GM18511 (cell line): ENCODE measurements around the gene PARL.
"Not testable (repeated sequence)": the region's sequence is repeated elsewhere in the genome, so short reads cannot be mapped to it uniquely, and the experiment has no call there.

Source experiments
- ATAC-seq: cut with Tn5 transposase; IDR thresholded peaks from one replicate; pipeline ENCODE4 v1.9.1; 2021; ENCODE audit warnings: mild to moderate bottlenecking, moderate library complexity; ENCODE audit not compliant: unreplicated experiment

Gene PARL

GRCh38 chr3:183792976-183793375 is 91.7 kb downstream of the PARL start:
- ATAC-seq = no peak

DNA sequence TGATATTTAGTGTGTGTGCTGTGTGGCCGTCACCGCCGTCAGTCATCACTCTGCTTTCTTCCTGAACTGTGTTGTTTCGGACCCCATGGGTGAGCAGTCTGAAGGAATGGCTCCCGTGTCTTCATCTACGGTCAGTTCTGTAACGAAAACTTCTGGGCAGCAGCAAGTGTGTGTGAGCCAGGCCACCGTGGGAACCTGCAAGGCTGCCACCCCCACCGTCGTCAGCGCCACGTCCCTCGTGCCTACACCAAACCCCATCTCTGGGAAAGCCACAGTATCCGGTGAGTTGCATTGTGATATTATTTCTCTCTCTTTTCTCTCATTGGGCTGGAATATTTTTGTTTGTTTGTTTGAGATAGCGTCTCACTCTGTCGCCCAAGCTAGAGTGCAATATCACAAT is 94.0 kb downstream of the PARL start:
- no peak for ATAC-seq

DNA sequence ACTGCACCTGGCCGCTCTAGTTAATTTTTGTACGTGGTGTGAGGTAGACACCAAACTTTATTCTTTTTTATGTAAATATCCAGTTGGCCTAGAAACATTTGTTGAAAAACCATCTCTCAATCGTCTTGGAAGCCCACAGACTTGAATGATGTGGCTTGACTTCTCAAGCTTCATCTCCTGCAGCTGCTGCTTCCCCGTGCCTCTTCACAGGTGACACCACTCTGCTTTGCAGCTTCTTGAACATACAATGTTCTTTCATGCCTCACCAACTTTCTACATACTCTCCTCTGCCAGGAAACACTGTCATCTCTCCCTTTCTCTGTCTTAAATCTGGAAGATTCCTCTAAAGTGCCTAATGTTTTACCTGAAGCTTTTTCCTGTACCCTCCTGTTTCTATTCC is 94.9 kb downstream of the PARL start:
- ATAC-seq = no peak

- not testable (repeated sequence) for ATAC-seq
Observed at GRCh38 chr3:183784503-183784902, 100.2 kb downstream of the PARL start.

GRCh38 chr3:183782576-183783276 is 102.0 kb downstream of the PARL start:
- no peak for ATAC-seq

DNA sequence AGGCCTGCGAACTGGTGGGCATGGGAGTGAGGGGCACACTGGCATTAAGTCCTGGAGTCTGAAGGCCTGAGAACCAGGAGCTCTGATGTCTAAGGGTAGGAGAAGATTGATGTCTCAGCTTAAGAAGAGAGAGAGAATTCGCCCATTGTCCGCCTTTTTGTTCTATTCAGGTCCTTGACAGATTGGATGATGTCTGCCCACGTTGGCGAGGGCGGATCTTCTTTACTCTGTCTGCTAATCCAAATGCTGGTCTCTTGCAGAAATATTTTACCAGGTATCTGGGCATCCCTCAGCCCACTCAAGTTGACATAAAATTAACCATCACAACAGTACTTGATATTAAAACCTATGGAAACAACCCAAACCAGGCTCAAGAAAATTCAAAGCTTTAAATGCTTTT is 103.4 kb downstream of the PARL start:
- no peak for ATAC-seq

GRCh38 chr3:183779896-183780465 is 104.7 kb downstream of the PARL start:
- no peak for ATAC-seq
